K562 (cell line): ENCODE results near the gene BLOC1S4. TPM values are rescaled to one million over a fixed set of nuclear protein-coding genes. Genes with fewer than 3 reads are reported as not detected.

ENCODE experiments used
- SP1 ChIP-seq: sonication (generic); formaldehyde crosslinking; IDR thresholded peaks from 2 replicates; pipeline ENCODE4 v1.8.1; 2022; ENCODE audit warnings: mild to moderate bottlenecking, missing genetic modification reagents
- ZFP91 ChIP-seq: sonication (generic); formaldehyde crosslinking; IDR thresholded peaks from 2 replicates; pipeline ENCODE4 v1.8.0; 2022; ENCODE audit warnings: mild to moderate bottlenecking, missing genetic modification reagents
- ZNF592 ChIP-seq: fragments of 450-650 bp; IDR thresholded peaks from 2 replicates; pipeline ENCODE4 v1.6.1; 2017; ENCODE audit warnings: antibody characterized with exemption, mild to moderate bottlenecking
- polyA plus RNA-seq, 8 experiments: library from polyadenylated mRNA; depleted of rRNA in 4 of 8; stranded (reverse) in 5 of 8; unstranded in 3 of 8; fragments of >200 nt; fragmentation: Nextera tagmentation in 2 of 8; fragmentation: Illumina TruSeq in 1 of 8; extraction: Ambion mirVana in 2 of 8; extraction: Trizol in 1 of 8; gene quantifications; 2 replicates each; pipeline versions ENCODE4 v1.2.1 to v1.2.3, GENCODE V29; 2011 to 2014; ENCODE audit warnings: inconsistent platforms in 1 of 8, missing spikeins in 1 of 8
- total RNA-seq, 7 experiments: library from RNA; depleted of rRNA in 6 of 7; stranded (reverse); fragments of >200 nt in 6 of 7; fragmentation: Illumina TruSeq in 2 of 7; extraction: Trizol in 2 of 7; gene quantifications; 2 replicates each; pipeline versions ENCODE4 v1.2.1 to v1.2.3, GENCODE V29; 2011 to 2021; ENCODE audit warnings: low replicate concordance in 1 of 7

Gene BLOC1S4
- total and polyA plus RNA-seq, 9 of the 15 experiments (the other 6 are each of a cell fraction or from before 2014, with no cell fraction given), result 3.1 to 31.6 (median 11.2) TPM

DNA sequence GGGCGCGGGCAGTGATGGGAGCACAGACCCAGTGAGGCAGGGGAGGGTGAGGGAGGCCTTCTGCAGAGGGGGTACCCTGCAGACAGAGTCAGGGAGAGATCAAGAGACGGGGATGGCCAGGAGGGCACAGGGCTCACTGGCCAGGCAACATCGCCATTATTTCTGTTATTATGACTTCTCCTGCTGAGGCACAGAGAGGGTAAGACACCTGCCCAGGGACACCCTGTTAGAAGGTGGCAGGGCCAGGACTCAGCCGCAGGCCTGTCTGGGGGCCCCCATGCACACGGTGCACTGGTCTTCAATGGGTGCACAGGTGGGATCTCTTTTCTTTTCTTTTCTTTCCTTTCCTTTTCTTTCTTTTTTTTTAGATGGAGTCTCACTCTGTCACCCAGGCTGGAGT lies 15.8 kb downstream of the BLOC1S4 start (continued):
- no peak for TF ChIP-seq ZNF592
- TF ChIP-seq SP1, result 0 out of 2 replicates have a peak, but pooled peaks have one; percentile 2
- TF ChIP-seq ZFP91, result no peak
